HepG2 (cell line): Measurements from ENCODE around the gene GRID1. TPM values are rescaled to one million over a fixed set of nuclear protein-coding genes. Genes with fewer than 3 reads are reported as not detected.

Experiments
- ATAC-seq: fragments of 200-7000 bp; cut with Tn5 transposase; 3 replicates; pipeline ENCODE4 v1.9.1; 2020; ENCODE audit warnings: mild to moderate bottlenecking, moderate library complexity
- BruUV-seq: library from RNA; stranded (reverse); fragments of 400-500 nt; replicated peaks from 2 replicates; lab custom pipeline; 2021; lab: Mats Ljungman, UMichigan
- CTCF ChIA-PET: fragments of 300-600 bp; formaldehyde crosslinking; extraction: SDS; loops from one replicate; lab custom pipeline; 2021; ENCODE audit warnings: low total read pairs, inconsistent platforms, low intra/inter-chr PET ratio; lab: Yijun Ruan, JAX
- POLR2A ChIA-PET: fragments of 350-600 bp; sonication (Branson Sonifier 250); formaldehyde crosslinking; loops from one replicate; lab custom pipeline; 2020; ENCODE audit warnings: antibody characterized with exemption, inconsistent platforms; lab: Yijun Ruan, JAX
- DNase-seq: peaks from one replicate; pipeline ENCODE4 v3.0.0-alpha.2; 2015; ENCODE audit warnings: low spot score
- FAIRE-seq: peaks from 3 replicates; lab custom pipeline; 2011; peaks lifted over from hg19 to GRCh38; lab: Jason Lieb, UNC
- H2AFZ ChIP-seq: one replicate; pipeline ENCODE4 v1.6.1; 2011; ENCODE audit warnings: low read length, inconsistent platforms
- H3K27ac ChIP-seq: fragments of 300-600 bp; 3 replicates; pipeline ENCODE4 v1.8.0; 2011; ENCODE audit warnings: mixed run types, mild to moderate bottlenecking, mixed read lengths, low read length, inconsistent platforms; ENCODE audit not compliant: insufficient read depth; ENCODE audit errors: extremely low read length
- H3K27me3 ChIP-seq, 2 experiments: fragments of 200-600 bp in 1 of 2; 2 replicates in 1 of 2; 3 replicates in 1 of 2; pipeline versions ENCODE4 v1.6.0 to v1.8.0; 2011; ENCODE audit warnings: low read length in 2 of 2, mild to moderate bottlenecking in 2 of 2, moderate library complexity in 2 of 2, inconsistent platforms in 1 of 2; ENCODE audit not compliant: insufficient read depth in 2 of 2, control insufficient read depth in 1 of 2
- H3K36me3 ChIP-seq, 2 experiments: fragments of 200-600 bp in 1 of 2; replicated peaks in 1 of 2; 2 replicates in 1 of 2; 3 replicates in 1 of 2; pipeline versions ENCODE4 v1.5.1 to v1.8.0; 2011; ENCODE audit warnings: low read length in 2 of 2, inconsistent platforms in 1 of 2; ENCODE audit not compliant: insufficient read depth in 2 of 2, control insufficient read depth in 1 of 2
- H3K4me1 ChIP-seq: 2 replicates; pipeline ENCODE4 v1.5.1; 2012; ENCODE audit warnings: low read length, inconsistent platforms; ENCODE audit not compliant: insufficient read depth
- H3K4me2 ChIP-seq: 2 replicates; pipeline ENCODE4 v1.6.0; 2011; ENCODE audit warnings: low read depth, low read length, inconsistent platforms
- H3K4me3 ChIP-seq, 3 experiments: fragments of 200-600 bp in 1 of 3; sonication (generic), shearing (Covaris generic) in 1 of 3; replicated peaks in 1 of 3; 2 replicates each; pipeline ENCODE4 v1.5.1; 2011 to 2016; ENCODE audit warnings: low read length in 3 of 3, inconsistent platforms in 2 of 3, low read depth in 2 of 3, mild to moderate bottlenecking in 2 of 3, control low read depth in 1 of 3, mixed read lengths in 1 of 3; ENCODE audit not compliant: insufficient read depth in 1 of 3
- H3K79me2 ChIP-seq: one replicate; pipeline ENCODE4 v1.6.1; 2011; ENCODE audit warnings: low read length, inconsistent platforms; ENCODE audit not compliant: insufficient read depth
- H3K9ac ChIP-seq: 2 replicates; pipeline ENCODE4 v1.6.0; 2011; ENCODE audit warnings: mild to moderate bottlenecking, low read depth, low read length, inconsistent platforms; ENCODE audit not compliant: insufficient read depth
- H3K9me3 ChIP-seq: 2 replicates; pipeline ENCODE4 v1.5.1; 2012; ENCODE audit warnings: mild to moderate bottlenecking, low read length
- H4K20me1 ChIP-seq: 2 replicates; pipeline ENCODE4 v1.6.0; 2011; ENCODE audit warnings: inconsistent platforms, mild to moderate bottlenecking, low read length, moderate library complexity; ENCODE audit not compliant: insufficient read depth
- ATM ChIP-seq: fragments of 450-650 bp; IDR thresholded peaks from 2 replicates; pipeline ENCODE4 v1.7.1; 2017; ENCODE audit warnings: mild to moderate bottlenecking, borderline replicate concordance
- ETS1 ChIP-seq: sonication (generic); formaldehyde crosslinking; IDR thresholded peaks from 2 replicates; pipeline ENCODE4 v1.4.0; 2020; ENCODE audit warnings: missing genetic modification reagents
- FOSL1 ChIP-seq: sonication (generic); formaldehyde crosslinking; IDR thresholded peaks from 2 replicates; pipeline ENCODE4 v1.9.0; 2021; ENCODE audit warnings: missing genetic modification reagents, borderline replicate concordance
- IRF2 ChIP-seq: IDR thresholded peaks from 2 replicates; pipeline ENCODE4 v1.6.1; 2018; ENCODE audit warnings: missing genetic modification reagents, missing compliant biosample characterization
- KDM1A ChIP-seq: IDR thresholded peaks from 2 replicates; pipeline ENCODE4 v1.6.1; 2016; ENCODE audit warnings: missing compliant biosample characterization
- MED1 ChIP-seq: sonication (generic); formaldehyde crosslinking; IDR thresholded peaks from 2 replicates; pipeline ENCODE4 v1.4.0; 2020; ENCODE audit warnings: missing genetic modification reagents
- RARG ChIP-seq: sonication (generic); formaldehyde crosslinking; IDR thresholded peaks from 2 replicates; pipeline ENCODE4 v1.4.0; 2020; ENCODE audit warnings: low read depth, mild to moderate bottlenecking, missing genetic modification reagents
- SMAD3 ChIP-seq: sonication (generic); formaldehyde crosslinking; IDR thresholded peaks from 2 replicates; pipeline ENCODE4 v1.4.0; 2020; ENCODE audit warnings: missing genetic modification reagents
- ZNF552 ChIP-seq: sonication (generic); formaldehyde crosslinking; IDR thresholded peaks from 2 replicates; pipeline ENCODE4 v1.9.0; 2022; ENCODE audit warnings: missing genetic modification reagents, mild to moderate bottlenecking, borderline replicate concordance
- ZNF660 ChIP-seq: sonication (generic); formaldehyde crosslinking; IDR thresholded peaks from 2 replicates; pipeline ENCODE4 v1.5.1; 2020; ENCODE audit warnings: mild to moderate bottlenecking, low read depth, missing genetic modification reagents, borderline replicate concordance
- WGBS: methylation state at CpG from one replicate; pipeline ENCODE4 v1.1.6; 2017; ENCODE audit warnings: low lambda C conversion rate; 5-methylcytosine and 5-hydroxymethylcytosine counted together
- in situ Hi-C: cut with HindIII; loops from 2 replicates; pipeline ENCODE4 v1.10.0; 2017; ENCODE audit warnings: low pct_unique_long_range_greater_than_20kb; ENCODE audit not compliant: extremely low pct_ligation_motif_present
- intact Hi-C: fragments of 100-400 bp; cut with micrococcal nuclease; formaldehyde crosslinking; loops from one replicate; pipeline ENCODE4 v1.10.0; 2022; ENCODE audit not compliant: unreplicated experiment
- polyA plus RNA-seq, 8 experiments: library from polyadenylated mRNA; depleted of rRNA in 3 of 8; stranded (reverse) in 7 of 8; unstranded in 1 of 8; fragments of >200 nt; fragmentation: Illumina TruSeq in 4 of 8; extraction: Trizol in 4 of 8; gene quantifications; 2 replicates each; pipeline versions ENCODE4 v1.2.1 to v1.2.3, GENCODE V29; 2011 to 2016; ENCODE audit warnings: low read depth in 4 of 8, missing spikeins in 1 of 8, mixed read lengths in 1 of 8; ENCODE audit not compliant: insufficient read depth in 1 of 8
- total RNA-seq, 5 experiments: library from RNA; depleted of rRNA; stranded (reverse); fragments of >200 nt; fragmentation: Illumina TruSeq; extraction: Trizol; gene quantifications; 2 replicates each; pipeline ENCODE4 v1.2.3, GENCODE V29; 2016; ENCODE audit warnings: low read depth in 1 of 5

GRID1 gene
- total and polyA plus RNA-seq, 2 of the 13 experiments (the other 11 are each of a cell fraction or from before 2014, with no cell fraction given): 0.05 TPM; not detected in 1

DNA sequence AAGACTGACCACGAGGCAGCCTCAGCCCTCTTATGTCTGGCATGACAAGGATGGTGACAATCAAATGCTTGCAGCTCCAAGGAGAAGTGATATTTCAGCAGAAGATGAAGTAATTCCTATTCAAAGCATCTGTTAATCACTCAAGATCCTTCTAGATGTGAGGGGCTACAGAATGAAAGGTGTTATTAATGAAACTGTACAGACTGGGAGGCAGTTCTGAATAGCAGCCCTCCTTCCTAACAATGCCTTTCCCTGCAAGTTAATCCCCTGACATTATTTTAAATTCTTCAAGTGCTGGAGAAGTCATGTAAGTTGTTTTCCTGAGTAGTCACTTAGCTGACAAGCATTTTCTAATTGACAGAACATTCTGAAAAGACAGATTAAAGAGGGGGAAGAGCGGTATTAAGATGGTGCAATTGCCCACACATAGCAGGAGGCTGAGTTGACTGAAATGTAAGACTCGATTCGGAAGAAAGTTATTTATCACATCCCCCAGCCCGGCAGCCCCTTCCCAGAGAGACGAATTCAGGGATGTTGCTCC is 300.8 kb downstream of the GRID1 start:
- TF ChIP-seq RARG (CRISPR knock-in tag) (no peak), FOSL1 (CRISPR knock-in tag) (no peak), ZNF552 (CRISPR knock-in tag) (no peak), ETS1 (CRISPR knock-in tag) (no peak), ZNF660 (CRISPR knock-in tag) (no peak), MED1 (CRISPR knock-in tag) (no peak), ATM (no peak), SMAD3 (CRISPR knock-in tag) (no peak), IRF2 (no peak), KDM1A (CRISPR knock-in tag) (no peak)
- DNase-seq (no peak), ATAC-seq (no peak), FAIRE-seq (no peak)
- no peaks in the 10 kb centered on the region for H3K4me1 ChIP-seq
- no peak overlapping the region for H2AFZ ChIP-seq
- ChIA-PET CTCF (no interaction called here), POLR2A (no interaction called here)
- H3K36me3 ChIP-seq: no peaks in the 10 kb centered on the region
- H3K27me3 ChIP-seq: peaks cover 0 to 3% of the 10 kb centered on the region in 2 experiments; a peak in 3 of 5 replicates
- H3K79me2 ChIP-seq: no peaks in the 10 kb centered on the region
- 0 out of 2 replicates have a peak, but pooled peaks cover 2% of the 10 kb centered on the region for H4K20me1 ChIP-seq
- 4% methylated on average over 6 of the region's 6 CpGs for WGBS
- intact Hi-C loops: no loop called here
- in situ Hi-C loops: no loop called here
- no peak overlapping the region for H3K27ac ChIP-seq
- H3K9ac ChIP-seq: no peak overlapping the region
- no peak overlapping the region for H3K4me2 ChIP-seq
- no peaks in the 10 kb centered on the region for H3K9me3 ChIP-seq
- no peak overlapping the region for H3K4me3 ChIP-seq
- BruUV-seq: no TSS peak
